PC-3 (cell line): ENCODE data around the gene MSX1.

ENCODE experiments used
- CTCF ChIP-seq: fragments of 300-600 bp; sonication (generic); conservative IDR thresholded peaks from 2 replicates; pipeline ENCODE4 v1.5.1; 2017; ENCODE audit warnings: antibody characterized with exemption, low read depth, mild to moderate bottlenecking, low read length
- EZH2phosphoT487 ChIP-seq: fragments of 300-600 bp; sonication (generic); IDR thresholded peaks from 2 replicates; pipeline ENCODE4 v1.6.1; 2018; ENCODE audit warnings: mild to moderate bottlenecking, antibody characterized with exemption, low read length, borderline replicate concordance

- TF ChIP-seq CTCF (no peak), EZH2phosphoT487 (no peak)
Measured at GRCh38 chr4:4858527-4859324, 739 bp upstream of the MSX1 start.
